WTC11 (cell line): ENCODE measurements around the gene ANXA6. TPM values are rescaled to one million over a fixed set of nuclear protein-coding genes. Genes with fewer than 3 reads are reported as not detected.
A peak's percentile ranks its signal among the peaks of the same experiment; 100 is the strongest.

Experiments used
- ATAC-seq: fragments of 200-7000 bp; cut with Tn5 transposase; 2 replicates; pipeline ENCODE4 v1.10.0; 2021; ENCODE audit warnings: mild to moderate bottlenecking, moderate library complexity
- CTCF ChIA-PET: fragments of 300-600 bp; sonication (Branson Sonifier 250); formaldehyde crosslinking; loops from one replicate; lab custom pipeline; 2021; ENCODE audit warnings: antibody characterized with exemption; lab: Charles Lee
- POLR2A ChIA-PET: fragments of 350-600 bp; sonication (Branson Sonifier 250); formaldehyde crosslinking; loops from one replicate; lab custom pipeline; 2021; ENCODE audit warnings: antibody characterized with exemption; lab: Charles Lee
- DNase-seq: peaks from one replicate; pipeline ENCODE4 v3.0.0; 2021; ENCODE audit warnings: low spot score
- H3K27ac Mint-ChIP-seq: 2 replicates; pipeline ENCODE4 v1.8.0; 2021; ENCODE audit warnings: mixed read lengths
- H3K27me3 Mint-ChIP-seq: 2 replicates; pipeline ENCODE4 v1.8.0; 2021; ENCODE audit warnings: low read depth, mild to moderate bottlenecking, moderate library complexity, mixed read lengths
- H3K36me3 Mint-ChIP-seq: 2 replicates; pipeline ENCODE4 v1.8.0; 2021; ENCODE audit warnings: mixed read lengths
- H3K4me1 Mint-ChIP-seq: 2 replicates; pipeline ENCODE4 v1.8.0; 2022; ENCODE audit warnings: mixed read lengths
- H3K4me3 Mint-ChIP-seq: 2 replicates; pipeline ENCODE4 v1.8.0; 2021; ENCODE audit warnings: mild to moderate bottlenecking, moderate library complexity, mixed read lengths
- H3K9me3 Mint-ChIP-seq: 2 replicates; pipeline ENCODE4 v1.8.0; 2021; ENCODE audit warnings: mixed read lengths
- ATF6 ChIP-seq: sonication (generic); formaldehyde crosslinking; IDR thresholded peaks from 2 replicates; pipeline ENCODE4 v1.8.1; 2023; ENCODE audit warnings: mild to moderate bottlenecking, missing genetic modification reagents
- CDX4 ChIP-seq: fragments of 250-450 bp; sonication (Bioruptor Pico); IDR thresholded peaks from 2 replicates; pipeline ENCODE4 v1.9.0; 2021; ENCODE audit warnings: moderate library complexity, mild to moderate bottlenecking, inconsistent platforms, borderline replicate concordance
- CTCF ChIP-seq: fragments of 200-600 bp; IDR thresholded peaks from 2 replicates; pipeline ENCODE4 v1.8.0; 2022; ENCODE audit warnings: antibody characterized with exemption
- ESRRA ChIP-seq: sonication (generic); formaldehyde crosslinking; IDR thresholded peaks from 2 replicates; pipeline ENCODE4 v1.8.1; 2022; ENCODE audit warnings: mild to moderate bottlenecking, missing genetic modification reagents, borderline replicate concordance
- FOXJ3 ChIP-seq: sonication (generic); formaldehyde crosslinking; IDR thresholded peaks from 2 replicates; pipeline ENCODE4 v1.9.0; 2021; ENCODE audit warnings: missing genetic modification reagents, mild to moderate bottlenecking, borderline replicate concordance
- FOXP1 ChIP-seq: sonication (generic); formaldehyde crosslinking; IDR thresholded peaks from 2 replicates; pipeline ENCODE4 v1.8.0; 2022; ENCODE audit warnings: missing genetic modification reagents, mild to moderate bottlenecking, moderate library complexity, borderline replicate concordance
- GTF2I ChIP-seq: fragments of 250-450 bp; sonication (Bioruptor Pico); conservative IDR thresholded peaks from 2 replicates; pipeline ENCODE4 v1.4.0; 2021; ENCODE audit warnings: mild to moderate bottlenecking
- HMGA2 ChIP-seq: fragments of 250-450 bp; sonication (Bioruptor Pico); IDR thresholded peaks from 2 replicates; pipeline ENCODE4 v1.4.0; 2021; ENCODE audit warnings: mild to moderate bottlenecking, moderate library complexity
- HMGXB4 ChIP-seq: sonication (generic); formaldehyde crosslinking; IDR thresholded peaks from 2 replicates; pipeline ENCODE4 v1.8.1; 2023; ENCODE audit warnings: mild to moderate bottlenecking, moderate library complexity, missing genetic modification reagents
- IRF1 ChIP-seq: sonication (generic); formaldehyde crosslinking; IDR thresholded peaks from 2 replicates; pipeline ENCODE4 v1.8.0; 2023; ENCODE audit warnings: missing genetic modification reagents
- IRF2 ChIP-seq: sonication (generic); formaldehyde crosslinking; IDR thresholded peaks from 2 replicates; pipeline ENCODE4 v1.8.0; 2022; ENCODE audit warnings: low read depth, missing genetic modification reagents, borderline replicate concordance
- JUN ChIP-seq: sonication (generic); formaldehyde crosslinking; IDR thresholded peaks from 2 replicates; pipeline ENCODE4 v1.8.0; 2023; ENCODE audit warnings: mild to moderate bottlenecking, missing genetic modification reagents
- KAT7 ChIP-seq: sonication (generic); formaldehyde crosslinking; IDR thresholded peaks from 2 replicates; pipeline ENCODE4 v1.8.1; 2023; ENCODE audit warnings: missing genetic modification reagents, mild to moderate bottlenecking, borderline replicate concordance
- NFYB ChIP-seq: sonication (generic); formaldehyde crosslinking; conservative IDR thresholded peaks from 2 replicates; pipeline ENCODE4 v1.8.0; 2022; ENCODE audit warnings: low read depth, missing genetic modification reagents
- PRDM15 ChIP-seq: sonication (generic); formaldehyde crosslinking; IDR thresholded peaks from 2 replicates; pipeline ENCODE4 v1.8.0; 2022; ENCODE audit warnings: missing genetic modification reagents
- RELA ChIP-seq: sonication (generic); formaldehyde crosslinking; IDR thresholded peaks from 2 replicates; pipeline ENCODE4 v1.8.1; 2022; ENCODE audit warnings: missing genetic modification reagents, mild to moderate bottlenecking, borderline replicate concordance
- SMAD3 ChIP-seq: sonication (generic); formaldehyde crosslinking; IDR thresholded peaks from 2 replicates; pipeline ENCODE4 v1.8.0; 2022; ENCODE audit warnings: missing genetic modification reagents, mild to moderate bottlenecking, borderline replicate concordance
- TEAD1 ChIP-seq: sonication (generic); formaldehyde crosslinking; IDR thresholded peaks from 2 replicates; pipeline ENCODE4 v1.8.0; 2022; ENCODE audit warnings: mild to moderate bottlenecking, missing genetic modification reagents
- ZBTB21 ChIP-seq: sonication (generic); formaldehyde crosslinking; IDR thresholded peaks from 2 replicates; pipeline ENCODE4 v1.8.1; 2023; ENCODE audit warnings: mild to moderate bottlenecking, missing genetic modification reagents, borderline replicate concordance
- ZNF232 ChIP-seq: sonication (generic); formaldehyde crosslinking; IDR thresholded peaks from 2 replicates; pipeline ENCODE4 v1.8.0; 2022; ENCODE audit warnings: mild to moderate bottlenecking, missing genetic modification reagents
- ZSCAN18 ChIP-seq: fragments of 250-450 bp; sonication (Bioruptor Pico); IDR thresholded peaks from 2 replicates; pipeline ENCODE4 v2.1.2; 2022; ENCODE audit warnings: mild to moderate bottlenecking, moderate library complexity
- total RNA-seq: library from RNA; stranded (reverse); gene quantifications from 3 replicates; pipeline ENCODE4 v1.2.3, GENCODE V29; 2021

Gene ANXA6
- total RNA-seq, 1 experiment from 2014 or later = 92.8 TPM

- TF ChIP-seq CDX4 (CRISPR knock-in tag) (no peak), ATF6 (no peak), IRF1 (no peak), HMGA2 (no peak), ZNF232 (CRISPR knock-in tag) (no peak)
Observed at GRCh38 chr5:151167022-151167421, 9.4 kb upstream of the ANXA6 start (continued).

GRCh38 chr5:151164687-151165392 is 7.3 kb upstream of the ANXA6 start:
- Mint-ChIP-seq H3K9me3 (no peaks in the 10 kb centered on the region), H3K27ac (no peak overlapping the region), H3K27me3 (0 out of 2 replicates have a peak, but pooled peaks cover 4% of the 10 kb centered on the region), H3K4me3 (no peak overlapping the region), H3K4me1 (peaks cover 6% of the 10 kb centered on the region), H3K36me3 (no peaks in the 10 kb centered on the region)
- TF ChIP-seq JUN (CRISPR knock-in tag) = no peak
- no peak for TF ChIP-seq ZBTB21 (CRISPR knock-in tag)
- TF ChIP-seq IRF2 (CRISPR knock-in tag) = no peak
- peak; percentile 48 for TF ChIP-seq PRDM15
- TF ChIP-seq GTF2I (CRISPR knock-in tag) = no peak
- TF ChIP-seq CTCF = peak; percentile 69
- no peak for TF ChIP-seq ESRRA
- CTCF ChIA-PET = interaction anchor here (0.5 to 7.5 kb wide), 55 partner anchors 10 to 606 kb away, joined by 3 to 191 read pairs (median 4); partner anchors contain the start of genes CCDC69, GM2A, GPX3 and SLC36A1
- POLR2A ChIA-PET = interaction anchor here (1.2 kb wide), 1 partner anchor 163 kb away, joined by 4 read pairs; no protein-coding TSS in a partner anchor
- ATAC-seq (peak; percentile 96), DNase-seq (peak; percentile 81)

GRCh38 chr5:151162776-151163175 is 5.2 kb upstream of the ANXA6 start:
- no peak overlapping the region for H3K27ac Mint-ChIP-seq
- ChIA-PET CTCF (interaction anchor here (1.0 to 7.5 kb wide), 6 partner anchors 37 to 160 kb away, joined by 4 to 191 read pairs (median 7); no protein-coding TSS in a partner anchor), POLR2A (no interaction called here)
- H3K36me3 Mint-ChIP-seq = no peaks in the 10 kb centered on the region
- H3K4me3 Mint-ChIP-seq = no peak overlapping the region
- ATAC-seq (no peak), DNase-seq (no peak)
- peaks cover 17% of the 10 kb centered on the region for H3K27me3 Mint-ChIP-seq
- no peaks in the 10 kb centered on the region for H3K9me3 Mint-ChIP-seq
- H3K4me1 Mint-ChIP-seq = peaks cover 15% of the 10 kb centered on the region
- TF ChIP-seq GTF2I (CRISPR knock-in tag) (no peak), FOXJ3 (no peak), TEAD1 (CRISPR knock-in tag) (no peak), SMAD3 (CRISPR knock-in tag) (no peak), NFYB (CRISPR knock-in tag) (no peak), FOXP1 (CRISPR knock-in tag) (no peak), ZSCAN18 (CRISPR knock-in tag) (no peak), HMGXB4 (CRISPR knock-in tag) (no peak), ZBTB21 (CRISPR knock-in tag) (no peak), RELA (no peak), KAT7 (CRISPR knock-in tag) (no peak)
